HepG2 (cell line): ENCODE results near the gene NDUFS7. TPM values are rescaled to one million over a fixed set of nuclear protein-coding genes. Genes with fewer than 3 reads are reported as not detected.

Source experiments
- DBP ChIP-seq: sonication (generic); formaldehyde crosslinking; IDR thresholded peaks from 2 replicates; pipeline ENCODE4 v1.4.0; 2020; ENCODE audit warnings: missing genetic modification reagents; ENCODE audit errors: not compliant biosample characterization
- ETS1 ChIP-seq: sonication (generic); formaldehyde crosslinking; IDR thresholded peaks from 2 replicates; pipeline ENCODE4 v1.4.0; 2020; ENCODE audit warnings: missing genetic modification reagents
- HBP1 ChIP-seq: IDR thresholded peaks from 2 replicates; pipeline ENCODE4 v1.6.1; 2016; ENCODE audit warnings: low read depth, control low read depth
- NFAT5 ChIP-seq: sonication (generic); formaldehyde crosslinking; IDR thresholded peaks from 2 replicates; pipeline ENCODE4 v1.4.0; 2020; ENCODE audit warnings: missing genetic modification reagents
- PCBP1 ChIP-seq: fragments of 200-400 bp; formaldehyde crosslinking; IDR thresholded peaks from 2 replicates; pipeline ENCODE4 v1.6.1; 2017; ENCODE audit warnings: mild to moderate bottlenecking, low read depth, low read length, borderline replicate concordance
- ZBTB44 ChIP-seq: sonication (generic); formaldehyde crosslinking; IDR thresholded peaks from 2 replicates; pipeline ENCODE4 v1.4.0; 2020; ENCODE audit warnings: missing genetic modification reagents
- ZHX2 ChIP-seq, 2 experiments: sonication (generic) in 1 of 2; formaldehyde crosslinking in 1 of 2; IDR thresholded peaks; 2 replicates each; pipeline versions ENCODE4 v1.6.1 to v1.9.0; 2014 to 2022; ENCODE audit warnings: antibody characterized with exemption in 1 of 2, borderline replicate concordance in 1 of 2, inconsistent platforms in 1 of 2, low read depth in 1 of 2, missing genetic modification reagents in 1 of 2
- ZNF260 ChIP-seq: sonication (generic); formaldehyde crosslinking; IDR thresholded peaks from 2 replicates; pipeline ENCODE4 v1.4.0; 2020; ENCODE audit warnings: missing genetic modification reagents, low read depth, mild to moderate bottlenecking, borderline replicate concordance
- polyA plus RNA-seq, 8 experiments: library from polyadenylated mRNA; depleted of rRNA in 3 of 8; stranded (reverse) in 7 of 8; unstranded in 1 of 8; fragments of >200 nt; fragmentation: Illumina TruSeq in 4 of 8; extraction: Trizol in 4 of 8; gene quantifications; 2 replicates each; pipeline versions ENCODE4 v1.2.1 to v1.2.3, GENCODE V29; 2011 to 2016; ENCODE audit warnings: low read depth in 4 of 8, missing spikeins in 1 of 8, mixed read lengths in 1 of 8; ENCODE audit not compliant: insufficient read depth in 1 of 8
- total RNA-seq, 5 experiments: library from RNA; depleted of rRNA; stranded (reverse); fragments of >200 nt; fragmentation: Illumina TruSeq; extraction: Trizol; gene quantifications; 2 replicates each; pipeline ENCODE4 v1.2.3, GENCODE V29; 2016; ENCODE audit warnings: low read depth in 1 of 5

NDUFS7 gene
- total and polyA plus RNA-seq, 2 of the 13 experiments (the other 11 are each of a cell fraction or from before 2014, with no cell fraction given) = 34.3 to 66.9 TPM

- TF ChIP-seq PCBP1 = no peak
- no peak for TF ChIP-seq ZBTB44 (CRISPR knock-in tag)
- no peak for TF ChIP-seq NFAT5 (CRISPR knock-in tag)
- no peak for TF ChIP-seq ETS1 (CRISPR knock-in tag)
- TF ChIP-seq HBP1 (CRISPR knock-in tag) = no peak
- TF ChIP-seq DBP (CRISPR knock-in tag) = no peak
- no peak for TF ChIP-seq ZHX2 (IDR thresholded peaks at IDR 0.05; ENCODE audit: low read depth)
- TF ChIP-seq ZHX2 (CRISPR knock-in tag; IDR thresholded peaks at IDR 0.05; ENCODE audit: borderline replicate concordance) = no peak
- TF ChIP-seq ZNF260 = no peak
- TF ChIP-seq, all 625 proteins: peak for 0
Observed at GRCh38 chr19:1349211-1349610, 34.5 kb upstream of the NDUFS7 start (continued).
